ENCODE results near the gene PRKG1.

PRKG1 gene

DNA sequence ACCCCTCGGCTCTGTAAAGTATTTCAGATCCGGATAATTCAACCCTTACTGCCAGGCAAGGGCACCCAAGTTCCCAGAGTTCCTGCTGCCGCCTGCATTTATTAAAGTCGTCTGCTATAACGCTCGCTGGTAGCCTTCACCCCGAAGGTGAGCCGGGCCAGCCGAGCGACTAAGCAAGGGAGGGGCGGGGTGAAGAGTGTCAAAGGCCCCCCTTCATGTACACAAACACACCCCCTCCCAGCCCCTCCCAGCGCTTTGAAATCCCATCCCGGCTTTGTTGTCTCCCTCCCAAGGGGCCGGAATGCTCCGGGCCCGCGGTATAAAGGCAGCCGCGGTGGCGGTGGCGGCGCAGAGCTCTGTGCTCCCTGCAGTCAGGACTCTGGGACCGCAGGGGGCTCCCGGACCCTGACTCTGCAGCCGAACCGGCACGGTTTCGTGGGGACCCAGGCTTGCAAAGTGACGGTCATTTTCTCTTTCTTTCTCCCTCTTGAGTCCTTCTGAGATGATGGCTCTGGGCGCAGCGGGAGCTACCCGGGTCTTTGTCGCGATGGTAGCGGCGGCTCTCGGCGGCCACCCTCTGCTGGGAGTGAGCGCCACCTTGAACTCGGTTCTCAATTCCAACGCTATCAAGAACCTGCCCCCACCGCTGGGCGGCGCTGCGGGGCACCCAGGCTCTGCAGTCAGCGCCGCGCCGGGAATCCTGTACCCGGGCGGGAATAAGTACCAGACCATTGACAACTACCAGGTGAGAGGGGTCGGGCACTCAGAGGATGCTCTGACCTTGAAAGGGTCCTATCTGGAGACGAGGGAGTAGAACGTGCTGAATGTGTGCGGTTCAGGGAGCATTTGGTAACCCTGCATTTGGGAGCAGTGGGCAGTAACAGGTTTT is 1239.9 kb downstream of the PRKG1 start, which contains the start of gene DKK1:
TSS of gene DKK1 (plus strand) at position 349 of the 889 bp plus-strand sequence. CDS start at position 503, 154 bp downstream.
- DNase-seq, result no peak

DNA sequence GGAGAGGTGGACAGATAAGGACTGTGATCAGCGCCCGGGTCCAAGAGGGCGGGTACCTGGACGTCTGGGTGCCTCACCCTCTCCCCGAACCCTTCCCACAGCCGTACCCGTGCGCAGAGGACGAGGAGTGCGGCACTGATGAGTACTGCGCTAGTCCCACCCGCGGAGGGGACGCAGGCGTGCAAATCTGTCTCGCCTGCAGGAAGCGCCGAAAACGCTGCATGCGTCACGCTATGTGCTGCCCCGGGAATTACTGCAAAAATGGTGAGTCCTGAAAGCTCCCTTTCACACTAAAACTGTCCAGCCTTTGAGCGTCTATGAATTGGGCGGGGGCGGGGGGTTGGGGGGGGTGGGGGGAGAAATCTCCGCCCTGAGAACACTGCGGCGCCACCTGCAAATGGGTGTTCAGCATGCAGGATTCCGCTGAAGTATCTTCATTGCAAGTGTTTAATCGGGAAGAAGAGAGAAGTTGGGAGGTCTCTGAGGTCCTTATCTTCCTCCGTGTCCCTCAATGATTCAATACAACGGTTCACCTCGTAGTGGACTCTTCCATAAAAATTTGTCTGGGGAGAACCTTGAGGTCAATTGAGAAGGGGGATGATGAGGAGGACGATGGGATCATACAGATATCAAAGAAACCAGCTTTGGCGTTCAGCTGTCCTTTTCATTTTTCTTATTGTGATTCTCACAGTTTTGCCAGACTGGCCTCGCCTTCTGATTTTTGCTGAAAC is 1240.7 kb downstream of the PRKG1 start:
- no peak for DNase-seq

DNA sequence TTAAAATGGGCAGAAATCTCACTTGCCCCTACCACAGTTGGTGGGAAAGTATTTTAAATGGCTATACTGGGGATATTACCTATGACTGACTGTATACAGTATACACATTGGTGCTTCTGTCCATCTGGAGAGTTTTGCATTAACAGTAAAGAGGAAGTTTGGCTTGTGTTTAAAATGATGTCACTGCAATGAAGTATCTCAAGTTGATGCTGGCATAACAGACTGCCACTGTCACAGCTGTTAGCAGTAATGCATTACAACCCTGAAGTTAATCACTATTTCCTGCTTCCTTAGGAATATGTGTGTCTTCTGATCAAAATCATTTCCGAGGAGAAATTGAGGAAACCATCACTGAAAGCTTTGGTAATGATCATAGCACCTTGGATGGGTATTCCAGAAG is 1241.7 kb downstream of the PRKG1 start:
- DNase-seq, result no peak

DNA sequence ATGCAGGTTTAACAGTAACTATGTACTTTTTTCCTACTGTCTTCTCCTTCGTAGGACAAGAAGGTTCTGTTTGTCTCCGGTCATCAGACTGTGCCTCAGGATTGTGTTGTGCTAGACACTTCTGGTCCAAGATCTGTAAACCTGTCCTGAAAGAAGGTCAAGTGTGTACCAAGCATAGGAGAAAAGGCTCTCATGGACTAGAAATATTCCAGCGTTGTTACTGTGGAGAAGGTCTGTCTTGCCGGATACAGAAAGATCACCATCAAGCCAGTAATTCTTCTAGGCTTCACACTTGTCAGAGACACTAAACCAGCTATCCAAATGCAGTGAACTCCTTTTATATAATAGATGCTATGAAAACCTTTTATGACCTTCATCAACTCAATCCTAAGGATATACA is 1242.2 kb downstream of the PRKG1 start:
- no peak for DNase-seq

DNA sequence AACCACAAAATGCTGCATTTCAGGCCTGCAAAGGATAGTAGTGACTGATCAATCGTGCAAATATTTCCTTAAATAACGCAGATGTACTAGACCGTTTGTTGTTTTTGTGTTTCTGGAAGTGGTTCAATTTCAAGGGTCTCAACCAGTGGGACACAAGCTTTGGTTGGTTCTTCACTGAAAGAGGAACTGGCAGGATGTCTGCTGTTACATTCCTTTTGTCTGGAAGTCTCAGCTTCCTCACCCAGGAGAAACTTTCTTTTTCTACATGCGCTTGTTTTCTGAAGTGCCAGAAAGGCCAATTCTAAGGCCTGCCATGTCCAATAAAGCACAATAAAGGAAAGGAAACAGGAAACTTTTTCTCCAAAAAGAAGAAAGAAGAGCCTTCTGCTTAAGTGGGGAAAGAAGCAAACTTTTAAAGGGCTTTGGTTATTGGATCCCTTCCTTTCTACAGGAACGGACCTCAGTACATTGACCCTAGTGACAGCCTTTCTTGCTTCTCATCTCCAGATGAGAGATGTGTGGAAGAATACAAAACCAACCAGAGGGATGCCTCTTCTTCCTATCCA is 1243.9 kb downstream of the PRKG1 start:
- no peak for DNase-seq

DNA sequence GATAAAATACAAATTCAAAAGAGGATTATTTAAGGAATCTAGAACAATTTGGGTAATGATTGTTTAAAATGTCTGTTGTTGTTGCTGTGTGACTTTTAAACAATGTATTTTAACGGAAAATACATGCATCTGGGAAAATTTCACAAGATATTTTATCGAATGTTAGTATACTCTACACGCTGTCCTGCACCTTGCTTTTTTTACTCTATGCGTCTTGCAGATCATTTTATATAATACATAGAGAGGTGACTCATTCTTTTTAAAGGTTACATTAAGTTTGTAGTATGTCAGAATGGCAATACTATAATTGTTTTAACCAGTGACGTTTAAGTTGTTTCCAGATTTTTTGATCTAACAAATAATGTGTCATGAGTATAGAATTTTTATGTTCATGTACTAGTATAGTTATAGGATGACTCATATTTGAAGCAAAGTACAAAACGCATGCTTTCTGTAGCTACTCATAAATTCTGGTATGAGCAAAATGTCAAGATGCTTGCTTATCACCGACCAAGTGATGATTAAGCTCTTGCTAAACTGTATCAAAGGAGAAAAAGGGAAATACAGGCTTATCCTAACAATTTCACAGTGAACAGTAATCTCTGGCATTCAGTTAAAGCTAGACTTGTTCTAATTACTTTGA is 1244.7 kb downstream of the PRKG1 start:
- DNase-seq, result no peak

DNA sequence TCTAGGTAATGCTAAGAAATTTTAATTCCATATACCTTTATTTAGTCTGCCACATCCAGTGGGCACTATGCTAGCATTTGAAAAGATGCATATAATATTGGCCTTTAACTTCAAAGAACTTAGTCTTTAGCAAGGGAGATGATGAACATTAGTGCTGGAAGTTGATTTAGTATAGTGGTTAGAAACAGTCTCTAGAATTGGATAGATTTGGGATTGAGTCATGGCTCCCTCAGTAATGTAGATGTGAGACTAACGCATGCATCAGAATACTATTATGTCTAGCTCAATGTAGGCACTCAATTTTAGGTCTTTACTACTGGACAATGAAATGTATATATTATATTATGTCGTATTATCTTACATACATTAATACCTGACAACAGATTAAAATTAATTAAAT is 1245.6 kb downstream of the PRKG1 start:
- no peak for DNase-seq

DNA sequence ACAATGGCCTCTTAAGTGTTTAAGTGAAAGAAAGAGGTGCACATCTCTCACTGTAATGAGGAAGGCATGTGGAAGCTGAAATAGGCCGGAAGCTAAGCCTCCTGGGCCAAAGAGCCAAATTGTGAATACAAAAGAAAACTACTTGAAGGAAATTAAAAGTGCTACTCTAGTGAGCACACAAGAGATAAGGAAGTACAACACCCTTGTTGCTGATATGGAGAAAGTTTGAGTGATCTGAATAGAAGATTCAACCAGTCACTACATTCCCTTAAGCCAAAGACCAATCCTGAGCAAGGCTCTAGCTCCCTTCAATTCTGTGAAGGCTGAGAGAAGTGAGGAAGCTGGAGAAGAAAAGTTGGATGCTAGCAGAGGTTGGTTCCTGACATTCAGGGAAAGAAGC is 1248.0 kb downstream of the PRKG1 start:
- DNase-seq, result no peak

DNA sequence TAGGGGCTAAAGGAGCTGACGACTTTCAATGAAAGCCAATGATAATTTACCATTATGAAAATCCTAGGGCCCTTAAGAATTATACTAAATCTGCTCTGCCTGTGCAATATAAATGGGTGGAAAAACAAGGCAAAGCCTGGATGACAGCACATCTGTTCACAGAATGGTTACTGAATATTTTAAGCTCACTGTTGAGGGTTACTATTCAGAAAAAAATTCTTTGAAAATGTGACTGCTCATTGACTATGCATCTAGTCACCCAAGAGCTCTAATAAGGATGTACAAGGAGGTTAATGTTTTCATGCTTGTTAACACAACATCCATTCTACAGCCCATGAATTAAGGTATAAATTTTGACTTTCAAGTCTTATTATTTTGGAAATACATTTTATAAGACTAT is 1248.6 kb downstream of the PRKG1 start:
- no peak for DNase-seq

DNA sequence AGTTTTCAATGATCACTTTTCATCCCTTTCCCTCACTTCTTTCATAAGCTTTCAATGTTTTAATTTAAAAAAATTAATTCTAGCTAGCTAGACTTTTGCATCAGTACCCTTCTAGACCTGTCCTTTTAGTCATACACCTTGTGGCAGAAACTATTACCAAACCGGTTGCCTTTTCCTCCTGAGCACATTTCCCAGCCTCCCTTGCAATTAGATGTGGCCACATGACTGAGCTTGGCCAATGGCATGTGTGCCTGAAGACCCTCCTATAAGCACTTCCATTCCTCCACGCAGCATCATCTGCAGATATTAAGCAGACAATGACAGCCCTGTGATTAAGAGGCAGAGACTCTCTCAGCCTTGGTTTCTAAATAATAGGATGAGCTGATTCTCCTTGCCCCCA is 1252.1 kb downstream of the PRKG1 start:
- no peak for DNase-seq

DNA sequence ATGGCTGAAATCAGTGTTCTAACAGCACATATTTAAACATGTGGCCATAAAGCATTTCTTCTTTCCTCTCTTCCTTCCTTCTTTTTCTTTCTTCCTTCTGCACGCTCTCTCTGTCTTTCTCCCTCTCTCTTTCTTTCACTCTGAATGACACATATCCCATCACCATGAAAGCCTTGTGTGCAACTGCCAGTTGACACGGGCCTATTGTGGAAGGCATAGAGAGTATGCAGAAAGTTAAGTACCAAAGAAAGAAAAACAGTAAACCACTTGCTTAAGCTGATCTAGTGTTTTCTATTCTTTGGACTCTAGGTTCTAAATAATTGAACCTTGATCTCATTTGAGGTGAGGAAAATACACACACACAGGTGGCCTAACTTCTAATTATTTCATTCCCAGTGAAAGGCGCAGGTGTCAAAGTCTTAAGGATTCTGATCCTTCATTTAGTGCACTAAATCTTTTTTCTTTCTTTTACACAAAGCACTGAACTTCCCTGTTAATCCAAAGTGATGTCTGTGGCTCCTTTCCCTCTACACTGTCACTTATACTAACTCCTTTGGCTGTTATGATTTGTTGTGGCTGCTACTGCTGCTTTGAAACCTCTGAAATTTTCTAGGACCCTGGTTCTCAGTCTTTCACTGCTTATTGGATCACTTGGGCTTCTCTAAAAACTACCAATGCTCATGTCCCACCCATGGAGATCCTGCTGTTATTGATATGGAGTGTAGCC is 1257.5 kb downstream of the PRKG1 start:
- DNase-seq, result no peak

DNA sequence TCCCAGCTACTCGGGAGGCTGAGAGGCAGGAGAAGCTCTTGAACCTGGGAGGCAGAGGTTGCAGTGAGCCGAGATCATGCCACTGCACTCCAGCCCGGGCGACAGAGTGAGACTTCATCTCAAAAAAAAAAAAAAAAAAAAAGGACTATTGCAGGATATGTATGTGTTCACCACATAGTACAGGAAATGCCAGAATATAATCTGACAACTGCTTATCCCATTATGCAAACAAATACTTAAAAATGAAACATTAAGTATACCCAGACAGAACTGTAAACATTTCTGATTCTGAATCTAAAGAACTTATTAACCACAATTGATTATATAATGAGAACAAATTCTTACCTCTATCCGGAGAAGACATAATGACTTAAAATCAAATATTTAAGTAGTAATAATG is 1258.5 kb downstream of the PRKG1 start:
- DNase-seq, result no peak

DNA sequence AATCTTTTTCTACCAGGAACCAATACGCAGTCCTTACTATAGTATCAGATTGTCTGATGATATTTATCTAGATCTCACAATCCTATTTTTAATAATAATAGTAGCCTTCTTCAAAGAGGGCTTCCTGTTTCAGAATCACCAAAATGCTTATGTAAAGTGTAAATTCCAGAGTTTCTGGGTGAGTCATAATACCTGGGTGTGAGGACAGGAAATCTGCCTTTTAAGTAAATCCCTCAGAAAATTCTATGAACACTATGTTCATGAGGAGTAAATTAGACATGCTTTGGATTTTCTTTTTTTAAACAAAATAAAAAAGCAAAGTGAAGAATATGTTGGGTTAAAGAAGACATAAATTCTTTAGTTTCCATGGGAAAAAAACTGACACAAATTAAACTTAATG is 1260.3 kb downstream of the PRKG1 start:
- DNase-seq, result no peak

DNA sequence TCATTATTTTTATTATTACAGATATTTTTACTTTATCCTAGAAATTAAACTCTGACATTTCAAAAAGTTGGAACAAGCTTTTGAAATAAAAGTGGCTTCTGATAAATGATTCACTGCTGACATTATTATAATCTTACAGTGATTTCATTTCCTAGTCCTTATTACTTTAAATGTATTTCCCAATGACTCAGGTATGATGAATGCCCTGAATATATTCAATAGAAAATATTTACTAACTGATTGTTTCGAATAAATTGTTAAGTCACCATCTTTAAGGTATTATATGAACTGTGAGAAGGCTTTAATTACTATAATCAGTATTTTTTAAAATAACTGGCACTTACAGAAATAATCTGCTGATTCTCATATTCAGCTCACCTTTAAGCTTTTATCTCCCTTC is 1261.4 kb downstream of the PRKG1 start:
- DNase-seq, result no peak

DNA sequence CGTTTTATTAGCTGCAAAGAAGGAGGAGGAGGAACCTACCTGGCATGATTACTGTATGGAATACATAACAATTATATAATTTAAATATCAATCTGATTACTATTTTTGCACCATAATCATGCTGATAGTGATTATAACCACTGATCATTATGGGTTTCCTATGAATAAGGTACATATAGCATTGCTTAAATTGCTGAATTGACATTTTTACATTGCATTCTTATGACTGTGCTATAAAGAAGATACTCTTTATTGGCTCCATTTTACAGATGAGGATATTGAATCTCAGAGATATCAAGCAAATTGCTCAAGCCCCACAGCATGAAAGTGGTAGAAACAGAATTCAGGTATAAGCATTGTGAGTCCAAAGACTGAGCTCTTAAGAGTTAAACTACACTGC is 1262.9 kb downstream of the PRKG1 start:
- DNase-seq, result no peak

DNA sequence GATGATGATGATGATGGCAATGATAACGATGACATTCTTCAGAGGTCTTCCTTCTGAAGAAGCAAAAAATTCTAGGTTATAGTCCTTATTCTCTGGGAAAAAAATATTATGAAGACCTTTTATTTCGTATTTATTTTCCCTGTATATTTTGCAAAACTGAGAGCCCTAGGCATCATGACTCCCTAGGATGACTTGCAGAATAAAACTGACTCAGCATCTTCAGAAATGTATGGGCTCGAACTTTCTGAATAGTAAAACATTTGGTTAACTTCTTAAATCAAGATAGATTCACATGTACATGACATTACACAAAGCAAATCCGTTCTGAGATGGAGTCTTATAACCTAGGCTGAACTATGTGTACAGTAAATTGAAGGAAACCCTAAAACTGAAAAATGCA is 1269.2 kb downstream of the PRKG1 start:
- no peak for DNase-seq

DNA sequence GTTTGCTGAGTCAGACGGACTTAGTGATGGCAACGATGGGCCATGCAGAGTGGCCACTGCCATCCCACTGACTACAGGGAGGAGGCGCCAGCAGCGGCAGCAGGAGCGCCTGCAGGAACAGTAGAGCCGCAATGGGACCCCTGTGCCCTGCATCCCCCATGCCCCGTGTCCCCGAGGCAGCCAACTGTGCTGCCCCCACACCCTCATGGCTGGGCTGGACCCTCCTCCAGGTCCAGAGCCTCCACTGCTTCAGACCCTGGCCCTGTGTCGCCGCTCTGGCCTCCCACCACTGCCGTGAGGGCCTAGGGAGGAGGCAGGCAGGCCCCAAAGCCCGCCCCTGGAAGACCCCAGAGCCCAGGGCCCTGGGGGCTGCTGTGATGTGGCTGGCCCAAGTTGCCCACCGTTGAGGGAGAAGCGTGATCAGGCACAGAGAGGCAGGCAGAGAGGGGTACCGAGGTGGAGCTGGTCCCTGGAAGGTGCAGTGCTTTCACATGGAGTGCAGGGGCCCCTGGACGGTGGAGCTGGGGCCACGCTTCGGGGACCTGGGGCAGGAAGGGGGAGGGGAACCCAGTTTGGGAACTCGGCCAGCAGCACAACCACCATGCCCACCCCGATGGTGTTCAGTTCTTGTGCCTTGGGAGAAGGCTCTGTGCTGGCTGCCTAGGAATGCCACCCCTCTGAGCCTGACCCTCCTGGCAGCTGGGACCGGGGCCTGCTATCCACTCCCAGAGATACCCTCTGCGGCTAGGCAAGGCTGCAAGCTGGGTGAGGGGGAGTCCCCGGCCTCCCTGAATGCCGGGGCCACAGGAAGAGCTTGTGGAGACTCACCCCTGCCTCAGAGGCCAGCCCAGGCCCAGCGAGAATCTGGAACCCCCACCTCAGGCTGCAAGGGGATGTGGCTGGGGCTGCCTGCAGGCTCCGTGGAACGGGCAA is 1272.4 kb downstream of the PRKG1 start:
- no peak for DNase-seq

DNA sequence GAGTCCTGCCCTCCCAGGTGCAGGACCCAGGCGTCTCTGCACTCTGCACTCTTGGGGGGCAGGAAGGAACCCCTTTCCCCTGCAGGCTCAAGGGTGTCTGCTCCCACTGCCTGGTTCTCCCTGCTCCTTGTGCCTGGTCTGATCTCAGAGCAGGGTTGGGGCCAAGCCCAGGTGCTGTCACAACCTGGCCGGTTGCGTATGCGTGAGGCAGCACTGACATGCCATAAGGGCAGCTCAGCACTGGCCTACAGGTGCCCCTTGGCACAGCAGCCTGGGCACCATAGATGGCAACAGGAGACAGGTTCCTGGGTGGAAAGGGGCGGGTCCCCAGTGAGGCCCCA is 1273.0 kb downstream of the PRKG1 start:
- no peak for DNase-seq
